ENCODE data around the gene VMO1.
A peak's percentile ranks its signal among the peaks of the same experiment; 100 is the strongest.

Gene VMO1

DNA sequence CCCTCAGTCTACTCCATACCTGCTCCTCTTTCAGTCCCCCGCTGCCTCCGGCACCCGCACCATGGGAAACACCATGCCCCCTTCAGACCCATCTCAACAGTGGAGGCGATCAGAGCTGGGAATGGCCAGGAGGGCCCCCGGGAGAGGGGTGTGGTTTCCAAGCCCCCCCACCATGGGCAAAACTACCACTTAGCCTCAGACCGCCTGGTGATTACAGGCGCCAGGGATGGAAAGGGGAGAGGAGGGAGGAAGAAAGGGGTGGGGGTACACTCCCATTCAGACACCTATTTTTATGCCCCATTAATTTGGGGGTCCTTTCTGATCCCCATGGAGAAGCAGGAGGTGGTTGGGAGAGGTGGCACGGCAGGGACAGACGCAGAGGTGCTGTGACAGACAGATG lies 16.1 kb upstream of the VMO1 start, which contains the start of gene C17orf114:
Gene C17orf114, minus strand, starts transcription at position 101 of the 400 bp plus-strand sequence.
- no peak for DNase-seq (ENCODE audit: low spot score)
- in situ Hi-C loops (cut with MboI; ENCODE audit: low sequenced_read_pairs, unreplicated experiment) = no loop called here

DNA sequence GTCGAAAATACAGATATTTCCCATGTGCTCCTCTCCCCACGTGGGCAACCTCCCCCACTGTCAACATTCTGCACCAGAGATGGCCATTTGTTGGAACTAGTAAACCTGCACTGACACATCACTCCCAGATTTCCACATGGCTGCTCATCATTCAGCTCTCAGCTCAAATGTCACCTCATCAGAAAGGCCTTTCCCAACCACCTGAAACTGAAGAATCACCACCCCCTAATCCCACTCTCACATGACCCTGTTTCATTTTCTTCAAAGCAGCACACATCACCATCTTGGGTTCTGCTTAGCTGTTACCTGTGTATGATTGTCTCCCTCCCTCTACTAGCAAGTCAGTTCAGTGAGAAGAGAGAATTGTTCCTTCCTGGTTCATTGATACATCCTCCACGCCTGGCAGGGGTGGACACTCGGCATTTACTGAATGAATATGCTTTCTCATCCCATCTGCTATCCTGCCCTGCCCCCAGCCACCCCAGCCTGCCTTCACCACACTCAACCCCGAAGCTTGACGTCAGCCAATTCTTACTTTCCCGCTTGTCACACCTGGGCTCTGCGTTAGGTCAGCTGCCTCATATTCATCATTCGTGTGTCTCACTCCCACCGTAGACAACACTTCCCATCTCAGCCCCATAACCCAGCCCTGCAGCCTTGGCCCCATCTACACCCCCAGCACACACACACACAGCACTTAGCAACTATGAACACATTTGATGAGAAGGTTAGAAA lies 14.5 kb upstream of the VMO1 start:
- TF ChIP-seq, protein P1, sequence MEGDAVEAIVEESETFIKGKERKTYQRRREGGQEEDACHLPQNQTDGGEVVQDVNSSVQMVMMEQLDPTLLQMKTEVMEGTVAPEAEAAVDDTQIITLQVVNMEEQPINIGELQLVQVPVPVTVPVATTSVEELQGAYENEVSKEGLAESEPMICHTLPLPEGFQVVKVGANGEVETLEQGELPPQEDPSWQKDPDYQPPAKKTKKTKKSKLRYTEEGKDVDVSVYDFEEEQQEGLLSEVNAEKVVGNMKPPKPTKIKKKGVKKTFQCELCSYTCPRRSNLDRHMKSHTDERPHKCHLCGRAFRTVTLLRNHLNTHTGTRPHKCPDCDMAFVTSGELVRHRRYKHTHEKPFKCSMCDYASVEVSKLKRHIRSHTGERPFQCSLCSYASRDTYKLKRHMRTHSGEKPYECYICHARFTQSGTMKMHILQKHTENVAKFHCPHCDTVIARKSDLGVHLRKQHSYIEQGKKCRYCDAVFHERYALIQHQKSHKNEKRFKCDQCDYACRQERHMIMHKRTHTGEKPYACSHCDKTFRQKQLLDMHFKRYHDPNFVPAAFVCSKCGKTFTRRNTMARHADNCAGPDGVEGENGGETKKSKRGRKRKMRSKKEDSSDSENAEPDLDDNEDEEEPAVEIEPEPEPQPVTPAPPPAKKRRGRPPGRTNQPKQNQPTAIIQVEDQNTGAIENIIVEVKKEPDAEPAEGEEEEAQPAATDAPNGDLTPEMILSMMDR (IDR thresholded peaks at IDR 0.05; ENCODE audit: borderline replicate concordance, control extremely low read depth, extremely low read depth, insufficient read depth, missing control alignments) = no peak
- in situ Hi-C loops (cut with MboI; ENCODE audit: low sequenced_read_pairs, unreplicated experiment) = no loop called here
- no peak for DNase-seq (ENCODE audit: low spot score)

More for the DNA sequence above, 16.1 kb upstream of the VMO1 start, which contains the start of gene C17orf114:
- TF ChIP-seq, protein P1 (IDR thresholded peaks at IDR 0.05; ENCODE audit: borderline replicate concordance, control extremely low read depth, extremely low read depth, insufficient read depth, missing control alignments) = no peak

DNA sequence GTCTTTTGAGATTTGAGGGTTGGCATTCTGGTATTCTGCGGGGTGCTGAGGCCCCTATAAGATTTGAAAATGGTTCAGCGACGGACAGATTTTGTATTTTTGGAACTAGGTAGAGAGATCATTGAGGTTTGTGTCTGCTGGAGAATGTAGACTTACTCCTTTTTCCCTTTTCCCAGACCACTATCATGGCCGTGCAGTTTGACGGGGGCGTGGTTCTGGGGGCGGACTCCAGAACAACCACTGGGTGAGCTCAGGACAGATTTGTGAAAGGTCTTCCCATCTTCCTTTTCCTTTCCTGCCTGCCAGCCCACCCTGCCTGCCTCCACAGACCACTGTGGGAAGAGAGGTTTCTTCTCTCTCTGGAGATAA lies 10.4 kb upstream of the VMO1 start:
- no peak for DNase-seq (ENCODE audit: low spot score)
- in situ Hi-C loops (cut with MboI; ENCODE audit: low sequenced_read_pairs, unreplicated experiment) = no loop called here
- TF ChIP-seq, protein P1 (IDR thresholded peaks at IDR 0.05; ENCODE audit: borderline replicate concordance, control extremely low read depth, extremely low read depth, insufficient read depth, missing control alignments) = no peak

DNA sequence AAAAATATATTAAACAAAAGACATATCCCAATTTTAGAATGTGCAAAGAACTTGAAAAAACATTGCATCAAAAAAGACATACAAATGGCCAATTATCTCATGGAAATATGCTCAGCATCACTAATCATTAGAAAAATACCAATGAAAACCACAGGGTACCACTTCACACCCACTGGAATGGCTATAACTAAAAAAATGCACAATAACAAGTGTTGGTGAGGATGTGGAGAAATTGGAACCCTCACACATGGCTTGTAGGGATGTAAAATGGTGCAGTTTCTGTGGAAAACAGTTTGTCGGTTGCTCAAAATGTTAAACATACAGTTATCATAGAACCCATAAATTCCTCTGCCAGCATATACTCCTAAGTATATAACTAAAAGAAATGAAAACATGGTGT lies 9.0 kb upstream of the VMO1 start:
- DNase-seq (ENCODE audit: low spot score) = no peak
- in situ Hi-C loops (cut with MboI; ENCODE audit: low sequenced_read_pairs, unreplicated experiment) = no loop called here
- TF ChIP-seq, protein P1 (IDR thresholded peaks at IDR 0.05; ENCODE audit: borderline replicate concordance, control extremely low read depth, extremely low read depth, insufficient read depth, missing control alignments) = no peak

DNA sequence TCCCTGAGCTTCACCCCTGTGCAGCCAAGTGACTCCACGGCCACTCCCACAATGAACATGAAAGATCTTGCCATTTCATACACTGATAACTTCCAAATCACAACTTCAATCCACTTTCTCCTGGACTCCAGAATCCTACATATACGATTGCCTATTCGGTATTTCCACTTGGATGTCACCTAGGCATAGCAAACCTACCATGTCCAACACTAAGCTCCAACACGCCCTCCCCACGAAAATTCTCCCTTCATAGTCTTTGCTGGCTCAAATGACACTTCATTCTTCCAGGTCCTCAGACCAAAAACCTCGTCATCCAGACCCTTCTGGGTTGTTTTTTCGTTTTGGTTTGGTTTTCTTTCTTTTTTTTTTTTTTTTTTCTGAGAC lies 4.5 kb upstream of the VMO1 start:
- no peak for DNase-seq (ENCODE audit: low spot score)
- in situ Hi-C loops (cut with MboI; ENCODE audit: low sequenced_read_pairs, unreplicated experiment) = no loop called here
- TF ChIP-seq, protein P1 (IDR thresholded peaks at IDR 0.05; ENCODE audit: borderline replicate concordance, control extremely low read depth, extremely low read depth, insufficient read depth, missing control alignments) = no peak

DNA sequence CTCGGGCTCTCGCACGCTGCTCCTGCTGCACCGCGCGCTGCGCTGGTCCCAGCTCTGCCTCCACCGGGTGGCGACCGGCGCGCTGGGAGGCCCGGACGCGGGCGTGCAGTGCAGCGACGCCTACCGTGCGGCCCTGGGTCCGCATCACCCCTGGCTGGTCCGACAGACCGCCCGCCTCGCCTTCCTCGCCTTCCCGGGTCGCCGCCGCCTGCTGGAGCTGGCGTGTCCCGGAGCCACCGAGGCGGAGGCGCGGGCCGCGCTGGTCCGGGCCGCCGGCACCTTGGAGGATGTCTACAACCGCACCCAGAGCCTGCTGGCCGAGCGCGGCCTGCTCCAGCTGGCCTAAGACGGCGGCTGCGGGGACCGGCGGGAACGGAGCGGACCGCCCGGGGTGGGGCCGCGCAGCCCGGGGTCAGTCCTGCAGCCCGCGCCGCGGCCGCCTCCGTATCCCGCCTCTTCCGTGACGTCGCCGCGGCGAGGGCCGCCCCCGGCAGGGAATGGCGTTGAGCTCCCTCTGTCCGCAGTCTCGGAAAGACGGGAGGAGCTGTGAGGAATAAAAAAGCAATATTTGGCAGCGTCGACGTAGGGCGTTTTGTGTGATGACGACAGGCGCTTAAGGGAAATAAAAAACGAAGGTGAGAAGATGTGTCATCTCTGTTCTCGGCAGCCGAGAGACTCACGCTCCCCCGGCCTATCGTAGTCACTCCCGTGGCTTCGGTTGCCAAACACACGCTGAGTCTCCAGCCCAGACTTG lies 4.0 kb upstream of the VMO1 start:
- DNase-seq (ENCODE audit: low spot score) = peak; percentile 95
- TF ChIP-seq, protein P1 (IDR thresholded peaks at IDR 0.05; ENCODE audit: borderline replicate concordance, control extremely low read depth, extremely low read depth, insufficient read depth, missing control alignments) = peak; percentile 85
- in situ Hi-C loops (cut with MboI; ENCODE audit: low sequenced_read_pairs, unreplicated experiment) = loop anchor here (10.0 kb wide), 1 partner anchor 95 kb away; no protein-coding TSS in a partner anchor
